Gastroesophageal sphincter (tissue), 4 donors: ENCODE measurements around the gene MSS51. TPM values are rescaled to one million over a fixed set of nuclear protein-coding genes. Genes with fewer than 3 reads are reported as not detected.

Experiments
- ATAC-seq: fragments of 150-250 bp; one replicate; pipeline ENCODE4 v1.9.1; 2016; ENCODE audit warnings: mild to moderate bottlenecking, moderate library complexity
- H3K27ac ChIP-seq, 4 donors: fragments of 200-600 bp; sonication (generic) in 3 of 4; 1 replicate in 3 of 4; 2 replicates in 1 of 4; pipeline ENCODE4 v1.5.1; 2016 to 2019
- H3K27me3 ChIP-seq: fragments of 200-600 bp; sonication (generic); one replicate; pipeline ENCODE4 v1.5.1; 2019
- H3K36me3 ChIP-seq, 2 donors: fragments of 200-600 bp; sonication (generic); one replicate each; pipeline ENCODE4 v1.5.1; 2019; ENCODE audit warnings: control low read depth in 1 of 2
- H3K4me1 ChIP-seq, 3 donors: fragments of 200-600 bp; sonication (generic); 1 replicate in 2 of 3; 2 replicates in 1 of 3; pipeline ENCODE4 v1.5.1; 2016 to 2019; ENCODE audit warnings: control low read depth in 2 of 3
- H3K4me3 ChIP-seq, 2 donors: fragments of 200-600 bp; sonication (generic); one replicate each; pipeline ENCODE4 v1.5.1; 2019; ENCODE audit warnings: mild to moderate bottlenecking in 1 of 2, moderate library complexity in 1 of 2
- H3K9me3 ChIP-seq, 3 donors: fragments of 200-600 bp; sonication (generic); one replicate each; pipeline ENCODE4 v1.5.1; 2017 to 2019; ENCODE audit warnings: control low read depth in 2 of 3
- EP300 ChIP-seq: sonication (generic); formaldehyde crosslinking; IDR thresholded peaks from one replicate; pipeline ENCODE4 v1.6.1; 2017; ENCODE audit warnings: antibody characterized with exemption, mild to moderate bottlenecking
- POLR2A ChIP-seq, 2 donors: fragments of 450-650 bp; IDR thresholded peaks; one replicate each; pipeline ENCODE4 v1.6.1; 2017; ENCODE audit warnings: antibody characterized with exemption in 2 of 2, mild to moderate bottlenecking in 2 of 2, moderate library complexity in 1 of 2
- POLR2AphosphoS5 ChIP-seq: sonication (generic); formaldehyde crosslinking; IDR thresholded peaks from one replicate; pipeline ENCODE4 v1.6.1; 2017; ENCODE audit warnings: antibody characterized with exemption
- WGBS, 2 donors: methylation state at CpG; one replicate each; pipeline ENCODE4 v1.1.5; 2018; ENCODE audit warnings: low coverage in 1 of 2; 5-methylcytosine and 5-hydroxymethylcytosine counted together
- total RNA-seq, 4 donors: library from RNA; depleted of rRNA; stranded (reverse); fragments of >200 nt; gene quantifications; one replicate each; pipeline ENCODE4 v1.1.0, GENCODE V29; 2016
- TF ChIP-seq, protein P1 (sequence below), 4 experiments: fragments of 200-600 bp in 2 of 4; fragments of 450-650 bp in 2 of 4; sonication (generic) in 1 of 4; IDR thresholded peaks; one replicate each; pipeline ENCODE4 v1.5.1; 2017 to 2019; ENCODE audit warnings: antibody characterized with exemption in 4 of 4, mild to moderate bottlenecking in 2 of 4, moderate library complexity in 2 of 4

Gene MSS51
- total RNA-seq, 4 donors from 2014 or later = 0.32 to 3.9 (median 2.4) TPM

DNA sequence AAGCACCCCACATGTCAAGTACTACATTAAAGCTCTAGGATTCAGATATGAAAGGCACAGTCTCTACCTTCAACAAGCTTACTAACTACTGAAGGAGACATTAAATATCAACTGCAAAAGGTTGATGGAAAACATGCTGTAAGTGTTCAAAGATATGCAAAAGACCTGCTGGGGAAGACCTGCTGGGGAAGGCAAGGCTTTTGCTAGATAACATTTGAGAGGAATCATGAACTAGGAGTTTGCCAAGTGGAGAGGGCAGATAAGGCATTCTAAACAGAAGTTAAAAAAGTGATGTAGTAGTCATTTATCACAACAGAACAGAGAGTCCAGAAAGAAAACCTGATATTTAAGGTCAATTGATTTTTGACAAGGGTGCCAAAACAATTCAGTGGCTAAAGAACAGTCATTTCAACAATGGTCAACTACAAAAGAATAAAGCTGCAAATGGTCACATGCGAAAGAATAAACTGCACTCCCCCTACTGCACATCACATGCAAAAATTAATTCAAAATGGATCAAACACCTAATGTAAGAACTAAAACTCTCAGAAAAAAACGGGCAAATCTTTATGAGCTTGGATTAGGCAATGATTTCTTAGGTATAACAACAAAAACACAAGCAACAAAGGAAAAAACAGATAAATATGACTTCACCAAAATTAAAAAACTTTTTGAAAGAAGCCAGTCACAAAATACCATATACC lies 23.0 kb upstream of the MSS51 start:
- peaks cover 4 to 68% of the 10 kb centered on the region in 2 donors for H3K36me3 ChIP-seq
- no peak overlapping the region for H3K27ac ChIP-seq
- H3K27me3 ChIP-seq = no peaks in the 10 kb centered on the region
- H3K4me1 ChIP-seq = no peaks in the 10 kb centered on the region
- 87 to 91% methylated on average over 2 of the region's 2 CpGs for WGBS, 2 donors
- H3K9me3 ChIP-seq = no peaks in the 10 kb centered on the region
- no peak overlapping the region for H3K4me3 ChIP-seq
- ATAC-seq = no peak
- TF ChIP-seq, protein P1, sequence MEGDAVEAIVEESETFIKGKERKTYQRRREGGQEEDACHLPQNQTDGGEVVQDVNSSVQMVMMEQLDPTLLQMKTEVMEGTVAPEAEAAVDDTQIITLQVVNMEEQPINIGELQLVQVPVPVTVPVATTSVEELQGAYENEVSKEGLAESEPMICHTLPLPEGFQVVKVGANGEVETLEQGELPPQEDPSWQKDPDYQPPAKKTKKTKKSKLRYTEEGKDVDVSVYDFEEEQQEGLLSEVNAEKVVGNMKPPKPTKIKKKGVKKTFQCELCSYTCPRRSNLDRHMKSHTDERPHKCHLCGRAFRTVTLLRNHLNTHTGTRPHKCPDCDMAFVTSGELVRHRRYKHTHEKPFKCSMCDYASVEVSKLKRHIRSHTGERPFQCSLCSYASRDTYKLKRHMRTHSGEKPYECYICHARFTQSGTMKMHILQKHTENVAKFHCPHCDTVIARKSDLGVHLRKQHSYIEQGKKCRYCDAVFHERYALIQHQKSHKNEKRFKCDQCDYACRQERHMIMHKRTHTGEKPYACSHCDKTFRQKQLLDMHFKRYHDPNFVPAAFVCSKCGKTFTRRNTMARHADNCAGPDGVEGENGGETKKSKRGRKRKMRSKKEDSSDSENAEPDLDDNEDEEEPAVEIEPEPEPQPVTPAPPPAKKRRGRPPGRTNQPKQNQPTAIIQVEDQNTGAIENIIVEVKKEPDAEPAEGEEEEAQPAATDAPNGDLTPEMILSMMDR (IDR thresholded peaks at IDR 0.05) = no peak
- no peak for TF ChIP-seq EP300
- TF ChIP-seq POLR2AphosphoS5 = no peak
- no peak for TF ChIP-seq POLR2A (IDR thresholded peaks at IDR 0.05)

DNA sequence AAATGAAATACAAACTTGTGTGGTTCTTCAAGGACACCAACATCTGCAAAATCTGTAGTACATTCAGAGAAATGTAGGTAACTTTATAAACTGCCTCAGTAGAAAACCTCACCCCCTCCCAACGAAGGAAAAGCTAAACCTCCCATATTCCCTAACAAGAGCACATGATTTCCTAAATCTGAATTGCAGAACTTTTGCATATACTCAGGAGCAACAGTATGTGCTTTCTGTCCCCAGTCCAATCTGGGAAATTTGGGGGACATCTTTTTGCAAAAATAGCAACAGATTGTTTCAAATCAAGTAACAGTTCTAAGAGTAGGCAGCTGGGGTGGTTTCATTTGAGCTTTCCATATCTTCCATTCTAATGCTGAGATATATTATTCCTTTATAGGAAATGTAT lies 15.8 kb upstream of the MSS51 start:
- Histone ChIP-seq H3K9me3 (no peaks in the 10 kb centered on the region), H3K4me3 (no peak overlapping the region), H3K27ac (no peak overlapping the region), H3K4me1 (no peaks in the 10 kb centered on the region), H3K27me3 (no peaks in the 10 kb centered on the region), H3K36me3 (peaks cover 4 to 64% of the 10 kb centered on the region in 2 donors)
- ATAC-seq = no peak
- WGBS, 2 donors = 71% methylated on average over 1 of the region's 1 CpG; no CpG with 5 or more reads in 1 of the 2 donors
- TF ChIP-seq POLR2A (IDR thresholded peaks at IDR 0.05) (no peak), EP300 (no peak), POLR2AphosphoS5 (no peak)
- TF ChIP-seq, protein P1 (IDR thresholded peaks at IDR 0.05) = no peak

DNA sequence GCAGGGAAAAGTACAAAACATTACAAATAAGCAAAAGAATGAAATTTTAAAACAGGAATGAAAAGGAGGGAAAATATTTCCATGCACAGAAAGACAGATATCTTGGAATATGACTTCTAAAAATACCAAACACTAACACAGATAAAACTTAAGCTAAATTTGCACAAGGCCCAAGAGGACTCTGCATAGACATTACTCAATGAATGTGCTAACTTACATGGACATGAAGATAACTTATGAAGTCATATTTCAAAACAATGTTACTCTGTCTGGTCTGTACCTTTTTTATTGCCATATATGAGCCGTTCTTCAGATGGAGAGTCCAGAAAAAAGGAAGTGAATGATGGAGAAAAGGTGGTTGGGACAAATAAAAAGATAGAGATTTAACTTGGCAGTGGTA lies 15.0 kb upstream of the MSS51 start:
- Histone ChIP-seq H3K4me1 (no peaks in the 10 kb centered on the region), H3K4me3 (no peak overlapping the region), H3K9me3 (no peaks in the 10 kb centered on the region), H3K27me3 (no peaks in the 10 kb centered on the region), H3K36me3 (peaks cover 4 to 64% of the 10 kb centered on the region in 2 donors), H3K27ac (no peak overlapping the region)
- 29 to 78% methylated on average over 1 of the region's 1 CpG for WGBS, 2 donors
- TF ChIP-seq POLR2A (IDR thresholded peaks at IDR 0.05) (no peak), POLR2AphosphoS5 (no peak), EP300 (no peak)
- TF ChIP-seq, protein P1 (IDR thresholded peaks at IDR 0.05) = no peak
- no peak for ATAC-seq

DNA sequence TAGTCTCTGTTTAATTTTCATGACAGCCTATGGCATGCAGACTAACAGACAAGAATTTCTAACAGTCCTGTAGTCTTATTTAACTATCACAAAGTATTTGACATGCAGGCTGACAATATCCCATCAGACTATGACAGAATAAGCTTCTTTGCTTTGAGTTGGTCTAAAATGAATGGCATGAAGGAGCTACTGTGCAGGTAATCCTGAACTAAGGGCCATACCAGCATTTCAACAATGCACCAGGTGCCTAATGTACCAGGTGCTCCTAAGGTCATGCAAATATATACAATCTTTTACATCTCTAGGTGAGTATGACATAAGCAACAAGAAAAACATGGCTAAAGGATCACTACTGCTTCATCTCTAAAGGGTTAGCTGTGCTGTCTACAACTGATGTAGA lies 13.6 kb upstream of the MSS51 start:
- no peak overlapping the region for H3K4me3 ChIP-seq
- H3K4me1 ChIP-seq = no peaks in the 10 kb centered on the region
- TF ChIP-seq, protein P1 (IDR thresholded peaks at IDR 0.05) = no peak
- TF ChIP-seq POLR2A (IDR thresholded peaks at IDR 0.05) (no peak), EP300 (no peak), POLR2AphosphoS5 (no peak)
- H3K27me3 ChIP-seq = no peaks in the 10 kb centered on the region
- ATAC-seq = no peak
- H3K9me3 ChIP-seq = no peaks in the 10 kb centered on the region
- H3K27ac ChIP-seq = no peak overlapping the region
- H3K36me3 ChIP-seq = peaks cover 0 to 49% of the 10 kb centered on the region in 2 donors

DNA sequence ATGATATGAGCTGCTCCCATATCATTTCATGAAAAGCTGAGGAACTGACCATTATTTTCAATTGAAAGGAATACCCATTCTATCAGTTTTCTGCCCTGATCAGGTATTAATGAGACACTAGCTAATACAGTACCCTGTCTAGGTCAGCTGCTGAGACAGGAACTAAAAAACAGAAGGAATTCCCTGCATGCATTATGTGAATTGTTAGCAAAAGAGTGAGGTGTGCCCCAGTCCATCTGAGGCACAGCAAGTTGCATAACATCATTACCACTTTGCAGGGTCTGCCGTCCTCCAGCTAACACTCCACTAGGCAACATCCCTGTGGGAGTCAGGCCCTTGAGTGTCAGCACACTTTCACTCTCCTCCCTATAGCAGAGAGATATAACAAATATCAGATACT lies 11.1 kb upstream of the MSS51 start:
- H3K27ac ChIP-seq = no peak overlapping the region
- TF ChIP-seq POLR2A (IDR thresholded peaks at IDR 0.05) (no peak), EP300 (no peak), POLR2AphosphoS5 (no peak)
- TF ChIP-seq, protein P1 (IDR thresholded peaks at IDR 0.05) = no peak
- H3K27me3 ChIP-seq = no peaks in the 10 kb centered on the region
- peaks cover 0 to 11% (median 2%) of the 10 kb centered on the region in 3 donors for H3K4me1 ChIP-seq
- WGBS, 2 donors = 81% methylated on average over 1 of the region's 1 CpG; no CpG with 5 or more reads in 1 of the 2 donors
- no peak for ATAC-seq
- no peaks in the 10 kb centered on the region for H3K9me3 ChIP-seq
- no peak overlapping the region for H3K4me3 ChIP-seq
- peaks cover 0 to 51% of the 10 kb centered on the region in 2 donors for H3K36me3 ChIP-seq
